Measurements from ENCODE around the gene KL. TPM values are rescaled to one million over a fixed set of nuclear protein-coding genes. Genes with fewer than 3 reads are reported as not detected.

KL gene
- not detected in 2 replicates for total RNA-seq (2014; rRNA removed; shearing (Covaris generic); ENCODE audit: low replicate concordance)

DNA sequence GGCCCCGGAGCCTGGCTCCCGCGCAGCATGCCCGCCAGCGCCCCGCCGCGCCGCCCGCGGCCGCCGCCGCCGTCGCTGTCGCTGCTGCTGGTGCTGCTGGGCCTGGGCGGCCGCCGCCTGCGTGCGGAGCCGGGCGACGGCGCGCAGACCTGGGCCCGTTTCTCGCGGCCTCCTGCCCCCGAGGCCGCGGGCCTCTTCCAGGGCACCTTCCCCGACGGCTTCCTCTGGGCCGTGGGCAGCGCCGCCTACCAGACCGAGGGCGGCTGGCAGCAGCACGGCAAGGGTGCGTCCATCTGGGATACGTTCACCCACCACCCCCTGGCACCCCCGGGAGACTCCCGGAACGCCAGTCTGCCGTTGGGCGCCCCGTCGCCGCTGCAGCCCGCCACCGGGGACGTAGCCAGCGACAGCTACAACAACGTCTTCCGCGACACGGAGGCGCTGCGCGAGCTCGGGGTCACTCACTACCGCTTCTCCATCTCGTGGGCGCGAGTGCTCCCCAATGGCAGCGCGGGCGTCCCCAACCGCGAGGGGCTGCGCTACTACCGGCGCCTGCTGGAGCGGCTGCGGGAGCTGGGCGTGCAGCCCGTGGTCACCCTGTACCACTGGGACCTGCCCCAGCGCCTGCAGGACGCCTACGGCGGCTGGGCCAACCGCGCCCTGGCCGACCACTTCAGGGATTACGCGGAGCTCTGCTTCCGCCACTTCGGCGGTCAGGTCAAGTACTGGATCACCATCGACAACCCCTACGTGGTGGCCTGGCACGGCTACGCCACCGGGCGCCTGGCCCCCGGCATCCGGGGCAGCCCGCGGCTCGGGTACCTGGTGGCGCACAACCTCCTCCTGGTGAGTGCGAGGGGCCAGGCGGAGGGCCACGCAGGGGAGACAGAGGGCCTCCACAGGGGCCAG lies at the start of gene KL:
Gene KL (plus strand): TSS at position 10 of the 909 bp plus-strand sequence. CDS start 18 bp downstream, at position 28.
- no peak for DNase-seq (ENCODE audit: low read depth)

DNA sequence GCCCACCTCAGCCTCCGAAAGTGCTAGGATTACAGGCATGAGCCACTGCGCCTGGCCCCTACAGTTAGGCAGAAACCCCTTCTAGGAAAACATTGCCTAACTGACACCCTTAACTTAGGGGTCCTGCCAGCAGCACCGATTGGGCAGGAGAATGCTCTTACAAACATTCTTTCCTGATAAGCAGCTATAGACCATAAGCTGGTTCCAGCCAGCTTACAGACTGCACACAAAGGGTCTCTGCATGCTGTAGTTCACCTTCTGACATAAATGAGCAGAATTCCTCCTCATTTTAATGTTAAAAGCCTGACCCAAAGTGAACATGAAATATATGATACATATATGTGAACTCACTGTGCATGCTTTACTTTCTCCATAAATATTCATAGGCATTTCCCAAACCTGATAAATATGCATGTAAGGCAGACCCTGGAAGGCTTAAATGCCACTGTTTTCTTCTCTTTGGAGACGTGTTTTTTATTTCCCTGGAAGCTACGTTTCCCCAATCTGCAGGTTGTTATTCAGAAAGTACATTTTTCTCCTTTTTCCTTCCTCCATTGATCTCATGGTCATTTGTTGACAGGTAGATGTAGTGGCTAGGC lies 48.5 kb upstream of the KL start:
- in situ Hi-C loops (cut with HindIII; ENCODE audit: low pct_unique_long_range_greater_than_20kb, low sequenced_read_pairs) = no loop called here
- DNase-seq (ENCODE audit: low read depth) = no peak

More for the DNA sequence above, at the start of gene KL:
- in situ Hi-C loops (cut with HindIII; ENCODE audit: low pct_unique_long_range_greater_than_20kb, low sequenced_read_pairs) = no loop called here

DNA sequence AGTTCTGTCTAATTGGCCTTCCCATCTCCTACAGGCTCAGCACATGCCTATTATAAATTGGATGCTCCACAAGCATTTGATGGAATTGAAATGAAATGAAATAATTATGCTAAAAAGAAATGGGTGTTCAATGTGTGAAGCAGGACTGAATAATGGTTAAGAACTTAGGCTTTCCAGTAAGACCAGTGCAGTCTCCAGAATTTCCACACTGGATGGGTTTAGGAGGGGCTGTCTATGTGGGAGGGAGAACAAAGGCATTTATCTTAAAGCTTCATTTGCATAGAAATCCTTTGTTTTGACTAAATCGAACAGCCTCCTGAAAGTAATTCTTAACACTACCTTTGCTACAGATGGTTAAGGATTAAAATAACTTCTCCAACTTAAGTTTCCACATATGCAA lies 47.9 kb upstream of the KL start:
- in situ Hi-C loops (cut with HindIII; ENCODE audit: low pct_unique_long_range_greater_than_20kb, low sequenced_read_pairs) = no loop called here
- no peak for DNase-seq (ENCODE audit: low read depth)

DNA sequence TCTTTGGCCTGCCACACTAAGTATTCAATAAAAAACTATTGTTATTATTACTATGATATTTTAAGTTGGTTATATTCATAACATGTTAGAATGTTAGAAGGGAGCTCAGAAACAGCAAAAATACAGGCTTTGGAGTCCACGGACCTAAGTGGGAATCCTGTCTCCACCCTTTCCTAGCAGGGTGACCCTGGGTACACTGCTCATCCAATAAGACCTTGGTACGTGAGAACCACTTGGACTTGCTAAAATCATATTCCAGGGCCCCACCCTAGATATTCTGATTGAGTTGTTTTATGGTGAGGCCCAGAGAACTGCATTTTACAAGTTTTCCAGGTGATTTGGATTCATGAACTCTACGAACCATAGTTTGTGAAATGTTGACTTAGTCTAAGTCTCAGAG lies 47.4 kb upstream of the KL start:
- no peak for DNase-seq (ENCODE audit: low read depth)
- in situ Hi-C loops (cut with HindIII; ENCODE audit: low pct_unique_long_range_greater_than_20kb, low sequenced_read_pairs) = no loop called here

DNA sequence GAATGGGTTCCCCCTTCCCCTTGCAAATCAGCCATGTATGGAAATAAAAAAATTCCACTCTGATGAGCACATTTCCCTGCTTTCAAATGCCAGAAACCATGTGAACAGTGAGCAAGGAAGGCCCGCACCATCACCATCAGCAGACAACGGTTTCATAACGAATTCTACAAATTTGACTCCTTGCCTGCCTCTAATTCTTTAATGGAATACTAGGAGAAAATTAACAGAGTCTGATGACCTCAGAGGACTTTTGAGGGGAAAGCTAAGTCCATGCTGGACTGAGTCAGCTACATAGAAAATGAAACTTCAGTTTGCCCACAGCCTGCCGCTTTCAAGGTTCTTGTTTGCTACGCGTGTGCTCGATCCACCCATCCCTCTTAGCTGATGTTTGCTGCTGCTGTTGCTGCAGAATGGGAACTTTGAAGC lies 46.7 kb upstream of the KL start:
- DNase-seq (ENCODE audit: low read depth) = peak; percentile 75
- in situ Hi-C loops (cut with HindIII; ENCODE audit: low pct_unique_long_range_greater_than_20kb, low sequenced_read_pairs) = no loop called here

DNA sequence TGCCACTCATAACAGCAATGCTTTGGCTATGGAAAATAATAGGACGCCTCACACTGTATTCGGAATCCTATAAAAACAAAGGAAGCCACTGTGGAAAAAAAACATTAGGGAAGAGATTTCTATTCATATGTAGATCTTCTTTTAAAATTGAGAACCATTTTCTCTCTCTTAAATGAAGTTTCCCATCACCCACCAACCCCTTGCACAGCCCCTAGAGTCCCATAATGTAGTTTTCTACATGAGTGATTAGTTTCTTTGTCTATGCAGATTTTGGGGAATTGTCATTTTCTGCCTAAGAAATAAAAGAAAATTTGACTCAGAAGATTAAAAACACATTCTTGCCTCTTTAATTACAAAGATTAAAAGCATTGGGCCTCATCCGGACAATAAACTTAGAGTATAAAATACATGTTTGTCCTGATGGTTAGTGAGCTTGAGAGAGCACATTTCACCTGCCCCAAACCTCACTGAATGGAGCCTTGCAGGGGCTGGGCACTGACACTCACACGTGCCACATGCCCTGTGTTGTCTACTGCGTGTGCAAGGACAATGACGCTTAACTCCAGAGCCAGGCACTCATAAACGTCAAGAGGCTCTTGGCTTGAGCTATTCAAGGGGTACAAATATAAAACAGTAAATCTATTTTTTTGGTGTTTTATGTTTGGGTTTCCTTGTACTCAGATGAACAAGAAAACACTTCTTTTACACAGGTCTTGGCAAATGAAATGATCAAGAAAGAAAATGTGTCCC lies 40.0 kb upstream of the KL start:
- no peak for DNase-seq (ENCODE audit: low read depth)
- in situ Hi-C loops (cut with HindIII; ENCODE audit: low pct_unique_long_range_greater_than_20kb, low sequenced_read_pairs) = no loop called here

DNA sequence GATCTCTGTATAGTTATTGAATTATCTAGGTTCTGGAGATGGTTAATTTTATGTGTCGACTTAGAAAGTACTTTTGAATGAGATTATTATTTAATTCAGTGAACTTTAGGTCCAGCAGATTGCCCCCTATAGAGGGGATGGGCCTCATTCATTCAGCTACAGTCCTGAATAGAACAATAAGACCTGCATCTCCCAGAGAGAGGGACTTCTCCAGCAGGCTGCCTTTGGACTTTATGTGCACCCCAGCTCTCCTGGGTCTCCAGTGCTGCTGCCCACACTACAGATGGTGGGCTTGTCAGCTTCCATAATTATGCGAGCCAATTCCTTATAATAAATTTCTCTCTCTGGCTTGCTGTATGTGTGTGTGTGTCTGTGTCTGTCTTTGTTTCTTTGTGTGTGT lies 39.3 kb upstream of the KL start:
- in situ Hi-C loops (cut with HindIII; ENCODE audit: low pct_unique_long_range_greater_than_20kb, low sequenced_read_pairs) = no loop called here
- no peak for DNase-seq (ENCODE audit: low read depth)

DNA sequence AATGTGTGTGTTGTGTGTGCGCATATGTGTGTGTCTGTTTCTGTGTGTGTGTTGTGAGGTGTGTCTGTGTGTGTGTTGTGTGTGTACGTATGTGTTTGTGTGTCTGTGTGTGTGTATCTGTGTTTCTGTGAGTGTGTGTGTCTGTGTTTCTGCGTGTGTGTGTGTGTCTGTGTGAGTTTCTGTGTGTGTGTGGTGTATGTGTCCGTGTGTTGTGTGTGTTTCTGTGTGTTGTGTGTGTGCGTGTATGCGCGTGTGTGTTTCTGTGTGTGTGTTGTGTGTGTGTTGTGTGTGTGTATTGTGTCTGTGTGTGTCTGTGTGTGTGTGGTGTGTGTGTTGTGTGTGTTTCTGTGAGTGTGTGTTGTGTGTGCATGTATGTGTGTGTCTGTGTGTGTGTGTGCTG lies 38.9 kb upstream of the KL start:
- in situ Hi-C loops (cut with HindIII; ENCODE audit: low pct_unique_long_range_greater_than_20kb, low sequenced_read_pairs) = no loop called here
- DNase-seq (ENCODE audit: low read depth) = no peak

DNA sequence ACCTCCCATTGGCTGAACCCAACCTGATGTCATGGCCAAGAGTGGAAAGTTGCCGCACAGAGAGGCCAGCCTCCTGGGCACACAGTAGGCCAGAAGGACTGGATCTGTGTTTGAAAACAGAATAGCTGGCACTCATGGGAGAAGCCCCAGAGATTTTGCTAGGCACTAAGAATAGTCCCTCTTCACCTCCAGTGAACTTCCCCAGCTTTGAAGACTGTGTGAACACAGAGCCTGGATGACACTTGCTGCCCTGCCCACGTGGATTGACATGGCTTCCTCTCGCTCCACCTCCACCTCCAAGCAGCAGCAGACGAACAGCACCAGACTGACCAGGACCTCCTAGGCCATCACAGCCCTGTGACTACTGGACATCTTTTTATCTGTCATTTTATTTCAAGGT lies 37.9 kb upstream of the KL start:
- DNase-seq (ENCODE audit: low read depth) = no peak
- in situ Hi-C loops (cut with HindIII; ENCODE audit: low pct_unique_long_range_greater_than_20kb, low sequenced_read_pairs) = no loop called here

DNA sequence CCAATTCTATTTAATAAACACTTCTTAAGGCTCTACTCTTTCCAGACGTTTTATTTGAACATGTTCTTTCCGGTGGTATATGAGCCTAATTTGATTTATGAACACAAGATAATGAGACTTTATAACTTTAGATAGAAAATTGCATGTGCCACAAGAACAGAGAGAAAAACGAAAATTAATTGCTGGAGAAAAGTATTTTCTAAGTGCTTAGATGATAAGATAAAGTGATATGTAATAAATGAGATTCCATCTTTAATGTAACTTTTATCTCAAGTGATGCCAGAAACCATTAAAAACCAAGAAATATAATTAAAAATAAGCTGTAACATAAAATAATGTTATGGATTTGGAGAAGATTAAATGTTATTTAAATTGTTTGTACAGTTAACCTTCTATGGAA lies 33.2 kb upstream of the KL start:
- in situ Hi-C loops (cut with HindIII; ENCODE audit: low pct_unique_long_range_greater_than_20kb, low sequenced_read_pairs) = no loop called here
- no peak for DNase-seq (ENCODE audit: low read depth)

DNA sequence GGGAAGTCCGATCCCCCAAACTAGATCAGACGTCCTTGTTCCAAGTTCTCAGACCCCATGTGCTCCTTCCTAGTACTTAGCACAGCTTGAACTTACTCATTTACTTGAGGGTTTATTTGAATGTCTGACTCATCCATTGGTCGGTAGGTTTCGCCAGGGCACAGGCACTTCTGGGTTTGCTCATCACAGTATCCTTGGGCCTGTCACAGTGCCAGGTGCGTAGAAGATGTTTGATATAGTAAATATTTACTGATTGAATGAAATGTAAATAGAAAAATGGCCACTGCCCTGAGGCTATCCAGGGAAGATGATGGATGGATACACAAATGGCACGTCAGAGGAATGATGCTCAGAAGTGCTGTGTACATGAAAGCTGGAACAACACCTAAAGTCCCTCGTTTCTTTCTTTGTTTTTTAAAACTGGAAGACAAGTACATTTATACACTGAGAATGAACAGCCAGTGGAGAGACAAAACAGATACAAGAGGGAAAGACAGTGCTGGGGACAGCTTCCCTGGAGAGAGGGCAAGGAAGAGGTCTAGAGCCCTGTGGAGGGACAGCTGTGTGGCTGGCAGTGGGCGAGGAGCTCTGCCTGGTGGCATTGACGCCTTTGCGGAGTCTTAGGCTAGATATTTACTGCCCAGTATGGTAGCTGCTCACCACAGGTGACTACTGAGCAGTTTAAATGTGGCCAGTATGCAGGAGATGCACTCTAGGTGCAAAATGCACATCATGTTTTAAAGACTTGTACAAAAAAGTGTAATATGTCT lies 31.2 kb upstream of the KL start:
- DNase-seq (ENCODE audit: low read depth) = no peak
- in situ Hi-C loops (cut with HindIII; ENCODE audit: low pct_unique_long_range_greater_than_20kb, low sequenced_read_pairs) = no loop called here

DNA sequence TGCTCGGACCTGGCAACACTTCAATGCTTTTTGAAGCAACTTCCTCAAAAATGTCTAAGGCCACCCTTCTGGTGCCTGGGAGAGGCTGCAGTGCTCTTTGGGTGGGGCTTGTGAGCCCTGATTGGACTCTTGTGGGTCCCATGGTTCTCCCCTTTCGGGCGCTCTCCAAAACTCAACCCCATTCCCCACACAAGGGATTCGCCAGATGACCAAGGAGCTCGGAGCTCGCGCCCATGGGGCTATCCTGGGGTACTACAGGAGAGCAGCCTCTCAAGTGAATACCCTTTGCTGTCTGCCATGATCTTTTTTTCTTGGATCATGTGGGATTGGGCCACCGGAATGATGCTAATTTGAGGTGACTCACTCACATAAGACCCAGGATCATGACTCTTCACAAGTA lies 29.7 kb upstream of the KL start:
- in situ Hi-C loops (cut with HindIII; ENCODE audit: low pct_unique_long_range_greater_than_20kb, low sequenced_read_pairs) = no loop called here
- DNase-seq (ENCODE audit: low read depth) = no peak

DNA sequence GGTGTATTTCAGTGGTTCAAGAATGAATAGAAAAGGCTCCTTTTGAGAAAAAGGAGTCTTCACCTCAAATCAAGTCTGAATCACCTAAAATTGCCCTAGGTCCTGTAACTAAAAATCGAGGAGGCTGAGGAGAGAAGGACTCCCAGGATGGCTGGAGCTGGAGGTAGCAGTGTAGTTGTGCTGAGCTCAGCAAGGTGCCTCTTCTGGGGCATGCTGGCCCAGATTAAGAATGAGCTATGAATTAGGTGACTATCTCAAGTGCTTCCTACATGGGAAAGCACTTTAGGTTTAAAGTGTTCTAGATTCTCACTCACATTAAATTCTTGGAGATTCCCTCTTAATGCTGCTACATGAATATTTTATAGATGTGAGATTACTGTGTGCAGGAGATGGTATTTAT lies 28.8 kb upstream of the KL start:
- in situ Hi-C loops (cut with HindIII; ENCODE audit: low pct_unique_long_range_greater_than_20kb, low sequenced_read_pairs) = no loop called here
- DNase-seq (ENCODE audit: low read depth) = no peak

DNA sequence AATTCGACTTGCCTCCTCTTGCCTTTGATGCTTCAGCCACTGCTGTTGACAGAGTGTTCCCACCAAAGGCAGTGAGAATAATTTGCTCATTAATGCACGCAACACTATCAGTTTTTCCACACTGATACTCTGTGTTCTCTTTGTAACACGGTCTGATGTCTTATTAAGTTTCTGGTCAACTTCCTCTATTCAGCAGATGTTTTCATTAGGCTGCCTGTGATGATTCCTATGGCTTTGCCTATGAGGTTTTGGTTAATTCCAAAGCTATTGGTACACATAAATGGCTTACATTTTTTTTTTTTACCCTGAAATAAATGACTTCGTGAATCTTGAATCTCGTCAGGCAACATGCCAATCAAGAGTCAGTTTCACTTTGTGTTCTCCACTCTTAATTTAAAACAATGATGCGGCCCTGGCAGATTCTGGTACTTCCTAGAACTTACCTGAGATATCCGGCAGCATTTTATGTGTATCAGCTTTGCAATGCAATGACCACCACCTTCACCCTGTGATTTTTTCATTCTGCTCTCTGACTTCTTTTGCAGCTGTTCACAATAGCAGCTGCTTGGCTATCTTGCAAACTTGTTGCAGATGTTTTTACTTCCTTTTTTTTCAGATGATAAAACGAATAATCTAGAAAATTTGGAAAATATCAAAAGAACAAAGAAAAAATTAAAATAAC lies 27.5 kb upstream of the KL start:
- DNase-seq (ENCODE audit: low read depth) = no peak

DNA sequence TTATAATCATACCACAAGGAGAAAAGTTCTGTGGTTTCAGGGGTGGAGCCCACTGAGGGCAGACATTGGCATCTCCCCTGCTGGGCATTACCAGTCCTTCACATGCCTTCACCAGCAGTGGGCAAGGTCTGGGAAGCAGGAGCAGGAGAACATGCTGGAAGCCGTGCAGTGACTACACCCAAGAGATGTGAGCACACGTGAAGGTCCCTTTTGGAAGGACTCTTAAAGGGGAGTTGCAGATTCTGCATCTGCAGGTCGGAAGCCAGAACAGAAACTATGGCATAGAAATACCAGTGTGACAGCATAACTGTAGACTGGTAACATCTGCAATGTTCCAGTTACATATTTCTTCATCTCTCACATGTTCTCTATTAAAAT lies 26.9 kb upstream of the KL start:
- no peak for DNase-seq (ENCODE audit: low read depth)
- in situ Hi-C loops (cut with HindIII; ENCODE audit: low pct_unique_long_range_greater_than_20kb, low sequenced_read_pairs) = no loop called here

More for the DNA sequence above, 27.5 kb upstream of the KL start:
- in situ Hi-C loops (cut with HindIII; ENCODE audit: low pct_unique_long_range_greater_than_20kb, low sequenced_read_pairs) = no loop called here

DNA sequence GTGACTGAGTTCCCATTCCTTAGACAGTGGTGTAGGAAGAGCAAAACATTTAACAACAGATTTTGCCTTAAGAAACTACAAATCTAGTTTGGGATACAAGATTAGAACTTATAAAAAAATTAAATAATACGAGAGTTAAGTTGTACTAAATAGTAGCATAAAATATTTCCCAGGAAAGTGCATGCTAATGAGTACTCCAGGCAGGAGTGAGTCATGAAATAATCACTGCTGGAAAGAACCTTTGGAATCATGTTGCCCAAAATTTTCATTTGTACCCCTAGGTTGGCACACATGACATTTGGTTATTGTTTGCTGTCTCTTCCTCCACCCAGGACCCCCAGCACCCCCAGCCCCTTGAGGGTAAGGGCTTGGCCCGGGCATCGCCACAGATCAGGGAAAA lies 26.3 kb upstream of the KL start:
- DNase-seq (ENCODE audit: low read depth) = no peak
- in situ Hi-C loops (cut with HindIII; ENCODE audit: low pct_unique_long_range_greater_than_20kb, low sequenced_read_pairs) = no loop called here

DNA sequence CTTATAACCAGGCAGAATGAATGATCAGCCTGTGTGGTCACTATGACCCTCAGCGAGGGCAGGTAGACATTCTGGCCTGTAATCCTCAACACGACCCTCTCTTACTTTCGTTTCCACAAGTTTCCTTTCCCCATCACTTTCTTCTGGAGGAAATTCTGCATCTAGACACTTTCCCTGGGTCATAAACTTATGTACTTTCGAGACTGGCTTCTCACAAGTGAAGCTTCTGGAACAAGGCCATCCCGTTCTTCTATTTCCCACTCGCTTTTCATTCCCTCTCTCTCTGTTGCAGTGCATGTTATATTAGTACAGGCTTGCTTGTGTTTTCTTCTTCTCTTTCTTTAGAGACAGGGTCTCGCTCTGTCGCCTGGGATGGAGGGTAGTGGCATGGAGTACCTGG lies 23.1 kb upstream of the KL start:
- in situ Hi-C loops (cut with HindIII; ENCODE audit: low pct_unique_long_range_greater_than_20kb, low sequenced_read_pairs) = no loop called here
- DNase-seq (ENCODE audit: low read depth) = no peak

DNA sequence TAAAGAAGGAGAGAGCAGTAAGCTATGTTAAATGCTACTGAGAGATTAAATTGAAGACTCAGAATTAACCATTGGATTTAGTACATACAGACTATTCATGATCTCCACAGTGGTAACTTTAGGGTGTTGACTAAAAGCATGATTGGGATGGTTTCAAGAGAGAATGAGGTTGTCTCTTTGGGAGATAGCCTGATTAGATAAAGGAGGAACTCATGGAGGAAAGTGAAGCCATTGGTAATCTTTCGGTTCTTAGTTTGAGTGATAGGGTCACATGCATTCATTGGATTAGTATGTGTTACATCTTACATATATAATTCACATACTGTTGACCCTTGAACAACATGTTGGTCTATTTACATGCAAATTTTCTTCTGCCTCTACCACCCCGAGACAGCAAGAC lies 18.8 kb upstream of the KL start:
- in situ Hi-C loops (cut with HindIII; ENCODE audit: low pct_unique_long_range_greater_than_20kb, low sequenced_read_pairs) = no loop called here
- DNase-seq (ENCODE audit: low read depth) = no peak

Measured in Caki2 (cell line).